NCI-H187 treated with DMSO at 0.1 percent for 48 hours (cell line): ENCODE data around the gene GRHL3.

Source experiments
- DNase-seq: peaks from one replicate; lab custom pipeline; 2025; lab: John Stamatoyannopoulos, UW

Gene GRHL3

DNA sequence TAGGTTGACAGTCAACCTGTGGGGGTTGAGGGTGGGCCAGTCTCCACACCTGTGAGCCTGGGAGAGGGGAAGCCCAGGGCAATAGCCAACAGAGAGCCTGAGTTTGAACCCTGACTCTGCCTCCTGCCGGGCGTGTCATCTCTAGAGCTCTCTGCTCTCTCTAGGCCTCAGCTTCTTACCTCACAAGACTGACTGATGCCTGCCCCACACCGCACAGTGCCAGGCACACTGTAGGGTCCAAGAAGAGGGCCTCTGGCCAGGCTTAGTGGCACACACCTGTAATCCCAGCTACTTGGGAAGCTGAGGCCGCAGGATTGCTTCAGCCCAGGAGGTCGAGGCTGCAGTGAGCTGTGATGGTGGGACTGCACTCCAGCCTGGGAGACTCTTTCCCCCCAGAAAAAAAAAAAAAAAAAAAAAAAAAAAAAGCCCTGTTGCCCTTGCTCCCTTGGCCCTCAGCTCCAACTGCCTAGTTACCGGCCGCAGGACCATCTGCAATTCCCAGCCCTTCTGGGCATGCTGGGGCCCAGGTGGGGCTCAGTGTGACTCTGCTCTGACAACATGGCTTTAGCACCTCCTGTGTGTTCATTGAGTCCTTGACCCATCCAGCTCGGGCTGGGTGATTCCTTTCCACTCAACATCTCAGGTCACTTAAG is 25.1 kb downstream of the GRHL3 start:
- DNase-seq, result no peak

DNA sequence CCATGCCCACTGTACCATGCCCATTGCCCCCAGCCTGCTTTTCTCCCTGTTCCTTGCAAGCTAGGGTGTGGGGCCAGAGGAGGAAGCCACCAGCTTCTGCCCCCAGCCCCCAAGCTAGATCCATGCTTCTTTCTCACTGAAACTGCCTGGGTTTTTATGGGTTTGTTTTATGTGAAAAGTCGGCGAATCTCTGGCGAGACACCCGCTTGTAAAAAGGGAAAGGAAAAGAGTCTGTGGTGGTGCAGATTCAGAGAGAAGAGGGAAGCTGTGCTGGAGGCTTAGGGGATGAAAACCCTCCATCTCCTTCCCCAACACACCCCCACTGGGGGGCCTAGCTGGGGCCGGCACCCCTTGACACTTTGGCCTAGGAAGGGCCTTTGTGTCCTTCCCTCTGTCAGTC is 26.2 kb downstream of the GRHL3 start:
- no peak for DNase-seq

DNA sequence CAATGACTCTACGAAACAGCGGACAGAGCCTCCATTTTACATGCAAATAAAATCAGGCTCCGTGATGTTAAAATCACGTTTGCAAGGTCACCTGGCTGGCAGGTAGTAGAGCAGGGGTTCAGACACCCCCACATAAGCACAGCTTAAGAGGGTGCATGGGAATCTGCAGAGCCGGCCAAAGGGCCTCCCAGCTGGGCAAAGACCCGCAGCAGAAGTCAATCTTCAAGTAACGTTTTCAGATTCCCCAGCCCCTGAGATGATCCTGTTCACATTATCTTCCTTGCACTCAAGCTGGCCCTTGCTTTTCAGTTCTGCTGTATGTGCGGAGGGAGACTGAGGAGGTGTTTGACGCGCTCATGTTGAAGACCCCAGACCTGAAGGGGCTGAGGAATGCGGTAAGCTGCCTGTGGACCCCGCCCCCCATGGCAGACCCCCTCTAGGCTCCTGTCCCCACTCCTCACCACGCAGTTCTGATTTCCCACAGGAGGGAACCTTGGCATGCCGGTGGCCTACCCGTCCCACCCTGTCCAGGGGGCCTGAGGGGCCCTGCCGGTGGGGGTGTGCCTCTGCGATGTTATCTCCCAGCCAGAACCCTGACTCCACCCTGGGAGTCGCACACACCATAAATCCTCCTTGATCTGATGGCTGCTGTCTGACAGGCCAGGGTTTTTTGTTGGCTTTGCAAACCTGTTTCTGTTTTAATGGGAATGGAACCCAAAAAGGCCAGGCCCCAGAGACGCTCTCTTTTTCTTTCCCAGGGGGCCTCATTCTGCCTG is 28.2 kb downstream of the GRHL3 start:
- no peak for DNase-seq

DNA sequence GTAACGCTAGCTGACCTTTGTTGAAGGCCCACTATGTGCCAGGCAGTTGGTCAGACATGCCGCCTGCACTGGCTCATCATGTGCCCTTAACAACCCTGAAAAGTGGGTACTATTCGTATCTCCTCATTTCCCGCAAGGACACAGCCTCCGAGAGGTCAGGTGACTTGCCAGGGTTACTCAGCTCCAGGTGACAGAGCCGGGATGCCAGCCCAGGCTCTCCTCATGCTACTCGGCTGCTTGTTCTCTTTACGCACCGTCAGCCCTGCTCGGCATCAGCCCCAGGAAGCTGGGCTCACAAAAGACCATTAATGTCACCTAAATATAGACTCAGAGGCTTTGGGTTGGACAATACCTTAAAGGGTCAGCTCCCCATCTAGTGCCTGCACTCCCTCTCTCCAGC is 29.0 kb downstream of the GRHL3 start:
- no peak for DNase-seq

DNA sequence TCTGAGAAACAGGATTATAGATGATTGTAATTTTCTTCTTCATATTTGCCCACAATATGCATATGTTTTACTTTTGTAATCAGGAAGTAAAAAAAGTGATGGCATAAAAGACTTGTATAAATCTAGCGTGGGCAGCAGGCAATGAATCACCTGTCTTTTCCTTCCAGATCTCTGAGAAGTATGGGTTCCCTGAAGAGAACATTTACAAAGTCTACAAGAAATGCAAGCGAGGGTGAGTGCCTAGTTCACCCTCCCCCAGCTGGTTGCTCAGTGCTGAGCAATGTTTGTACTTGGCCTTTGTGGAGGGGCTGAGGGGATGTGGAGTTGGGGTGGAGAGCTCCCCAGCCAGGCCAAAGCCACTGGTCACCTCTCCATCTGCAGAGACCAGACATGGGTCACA is 30.7 kb downstream of the GRHL3 start:
- DNase-seq, result no peak

DNA sequence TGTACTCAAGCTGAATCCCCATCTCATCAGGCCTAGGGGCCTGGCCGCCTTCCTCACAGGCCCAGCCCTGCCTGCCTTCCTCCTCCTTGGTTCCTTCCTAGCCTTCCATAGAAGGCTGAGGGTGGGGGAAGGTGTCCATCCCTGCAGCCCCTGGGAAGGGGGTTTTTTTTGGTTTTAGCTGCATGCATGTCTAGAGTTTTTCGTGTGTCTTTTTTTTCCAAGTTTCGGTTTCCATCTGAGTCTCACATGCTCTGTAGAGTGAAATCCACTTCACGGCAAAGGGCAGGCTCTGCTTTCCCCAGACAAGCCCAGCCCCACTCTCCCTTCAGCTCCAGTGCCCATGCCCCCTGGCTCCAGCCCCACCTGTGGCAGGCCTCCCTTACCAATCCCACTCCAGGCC is 32.1 kb downstream of the GRHL3 start:
- DNase-seq, result no peak

DNA sequence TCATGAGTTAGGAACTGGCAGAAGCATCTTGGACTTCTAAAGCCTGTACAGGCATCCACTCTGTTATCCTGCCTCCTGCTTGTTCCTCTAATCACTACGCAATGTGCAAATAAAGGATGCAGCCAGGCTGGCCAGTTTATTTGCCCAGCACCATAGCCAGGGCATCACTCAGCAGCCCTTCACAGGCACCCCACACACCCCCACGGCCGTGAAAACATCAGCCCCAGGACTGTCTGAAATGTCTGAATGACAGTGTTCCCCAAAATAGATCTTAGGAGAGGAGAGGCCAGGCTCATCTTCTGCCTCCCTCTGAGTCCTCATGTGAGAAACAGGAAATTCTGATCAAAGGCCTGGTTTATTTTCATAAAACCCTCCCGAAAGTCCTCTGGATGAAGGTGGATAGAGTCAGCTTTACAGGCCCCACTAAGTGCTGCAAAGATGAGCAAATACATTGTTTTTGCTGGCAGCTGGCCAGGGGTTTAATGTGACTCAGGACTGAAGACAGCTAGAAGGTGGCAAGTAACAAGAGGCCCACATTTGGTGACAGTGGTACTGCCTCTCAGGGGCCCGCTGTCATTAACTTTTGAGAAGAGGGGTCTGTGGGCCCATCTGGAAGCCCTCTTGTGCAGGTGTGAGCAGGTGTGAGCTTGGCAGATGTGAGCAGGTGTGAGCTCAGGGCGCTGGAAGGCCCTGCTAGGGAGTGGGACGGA is 32.9 kb downstream of the GRHL3 start:
- DNase-seq, result no peak

DNA sequence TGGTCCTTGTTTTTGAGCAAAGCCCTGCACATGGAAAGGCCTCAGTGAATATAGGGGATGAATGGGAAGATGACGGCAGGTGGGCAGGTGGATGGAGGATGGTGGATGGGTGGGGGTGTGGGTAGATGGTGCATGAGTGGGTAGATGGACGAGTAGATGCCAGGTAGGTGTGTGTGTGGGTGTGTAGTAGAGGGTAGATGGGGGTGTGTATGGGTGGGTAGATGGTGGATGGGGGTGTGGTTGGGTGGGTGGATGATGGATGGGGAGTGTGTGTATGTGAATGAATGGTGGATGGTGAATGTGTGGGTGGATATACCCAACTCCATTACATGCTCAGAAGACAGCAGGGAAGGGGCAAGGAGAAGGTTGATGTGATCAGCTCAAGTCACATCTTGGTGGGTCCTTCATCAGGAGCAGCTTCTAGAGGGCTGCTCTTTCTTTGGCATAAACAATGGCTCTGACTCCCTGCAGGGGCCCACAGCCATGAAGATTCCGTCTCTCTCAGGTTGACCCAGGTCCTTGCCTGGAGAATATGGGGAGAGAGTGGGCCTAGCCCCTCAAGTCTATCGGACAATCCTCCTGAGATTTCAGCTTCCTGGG is 34.2 kb downstream of the GRHL3 start:
- DNase-seq, result no peak

DNA sequence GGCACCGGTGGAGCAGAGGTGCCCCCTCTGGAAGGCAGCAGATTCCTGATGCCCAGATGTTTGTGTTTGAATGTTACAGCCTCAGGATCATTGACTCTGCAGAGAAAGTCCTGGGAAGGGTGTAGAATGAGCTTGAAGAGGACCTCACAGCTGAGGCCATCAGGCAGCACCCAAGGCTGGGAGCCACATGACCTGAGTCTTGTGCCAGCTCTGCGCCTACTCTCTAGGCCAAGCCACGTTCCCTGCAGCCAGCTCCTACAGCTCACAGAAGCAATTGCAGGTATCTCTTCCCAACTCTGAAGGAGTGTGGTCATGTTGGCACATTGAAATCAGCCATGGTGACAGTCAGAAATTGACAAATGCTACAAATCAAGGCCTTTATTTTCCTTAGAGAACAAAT is 36.3 kb downstream of the GRHL3 start:
- DNase-seq, result no peak

DNA sequence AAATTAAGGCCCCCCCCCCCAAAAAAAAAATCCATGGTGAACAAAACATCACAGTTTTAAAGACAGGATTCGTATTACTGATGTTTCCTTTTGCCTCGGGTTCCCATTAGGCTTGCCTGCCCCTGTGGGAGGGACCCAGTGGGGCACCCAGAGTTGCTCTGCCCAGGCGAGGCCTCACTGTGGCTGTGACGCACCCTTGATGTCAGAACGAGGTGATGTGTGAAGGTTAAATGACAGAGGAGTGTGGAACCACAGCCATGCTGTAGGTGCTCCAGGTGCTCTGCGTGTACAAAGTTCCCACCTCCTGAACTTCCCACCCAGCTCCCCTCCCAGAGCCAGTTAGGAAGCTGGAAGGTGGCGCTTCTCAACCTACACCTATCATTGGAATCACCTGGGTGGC is 37.9 kb downstream of the GRHL3 start:
- DNase-seq, result no peak

DNA sequence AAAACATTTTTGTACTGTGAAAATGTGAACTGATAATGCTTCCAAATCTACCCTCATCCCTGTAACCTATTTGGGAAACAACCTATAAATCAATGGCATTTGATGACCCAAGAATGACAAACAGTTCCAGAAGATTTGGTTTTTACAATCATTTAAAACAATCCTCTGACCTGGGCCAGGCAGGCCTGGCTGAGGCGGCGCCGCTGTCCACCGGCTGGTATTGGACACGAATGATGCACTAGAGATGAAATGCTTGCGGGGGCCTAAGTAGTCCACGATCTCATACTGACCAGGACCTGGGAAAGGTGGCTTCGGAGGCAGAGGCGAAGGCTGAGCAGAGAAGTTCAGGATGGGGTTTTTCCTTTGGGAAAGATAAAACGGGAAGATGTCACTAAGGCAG is 41.5 kb downstream of the GRHL3 start:
- no peak for DNase-seq

DNA sequence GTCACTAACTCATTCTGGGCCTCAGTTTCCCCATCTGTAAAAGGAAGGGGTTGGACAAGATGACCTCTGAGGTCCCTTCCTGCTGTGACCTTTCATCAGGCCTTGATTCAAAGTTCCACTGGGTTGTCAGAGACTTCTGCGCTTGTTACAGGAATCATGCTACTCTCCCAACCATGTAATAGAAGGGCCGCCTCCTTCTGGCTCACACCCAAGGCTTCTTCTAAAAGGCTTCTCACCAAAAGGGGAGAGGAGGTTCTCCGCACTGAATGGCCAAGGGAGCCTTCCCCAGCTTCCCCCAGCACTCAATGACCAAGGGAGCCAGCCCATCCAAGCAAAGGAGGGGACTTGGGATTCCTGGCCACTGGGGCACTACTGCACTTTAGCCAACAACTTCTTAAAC is 42.7 kb downstream of the GRHL3 start:
- DNase-seq, result no peak

DNA sequence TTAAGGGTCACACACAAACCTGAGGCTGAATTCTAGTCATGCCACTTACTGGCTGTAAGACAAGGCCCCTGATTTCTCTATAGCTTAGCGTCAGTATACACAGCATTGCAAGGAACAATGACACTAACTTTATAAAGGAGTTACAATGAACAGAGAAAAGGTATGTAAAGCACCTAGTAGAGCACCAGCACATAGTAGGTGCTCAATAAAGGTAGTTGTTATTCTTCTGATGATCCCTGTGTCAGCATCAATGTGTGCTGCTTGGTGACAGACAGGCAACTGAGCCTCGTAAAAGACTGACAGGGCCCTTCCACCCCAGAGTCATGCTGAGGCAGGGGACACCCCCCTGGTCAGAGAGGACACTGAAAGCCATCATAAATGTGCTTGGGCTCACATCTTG is 43.2 kb downstream of the GRHL3 start:
- DNase-seq, result no peak

DNA sequence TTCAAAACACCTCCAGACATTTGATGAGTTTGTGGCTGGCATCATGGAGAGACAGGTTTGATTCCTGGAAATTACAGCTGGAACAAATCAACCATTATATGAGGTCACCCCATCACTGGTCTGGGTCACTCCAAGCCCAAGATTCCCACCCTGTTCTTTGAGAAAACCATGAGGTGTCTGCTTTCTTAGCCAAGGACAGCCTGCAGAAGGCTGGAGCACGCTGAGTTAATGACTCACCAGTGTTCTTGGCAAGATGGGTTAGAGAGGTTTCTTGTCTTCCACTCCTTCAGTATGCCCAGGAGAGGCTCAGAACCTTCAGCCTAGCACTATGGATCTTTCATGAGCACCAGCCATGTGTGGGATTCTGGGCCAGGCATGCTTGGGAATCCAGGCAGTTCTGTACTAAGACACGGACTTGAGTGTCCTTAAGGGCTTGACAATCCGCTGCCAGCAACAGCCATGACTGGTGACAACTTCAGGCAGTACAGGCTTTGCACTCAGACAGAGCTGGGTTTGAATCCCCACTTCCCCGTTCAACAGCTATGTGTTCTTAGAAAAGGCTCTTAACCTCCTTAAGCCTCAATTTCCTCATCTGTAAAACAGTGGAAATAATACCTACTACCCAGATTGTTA is 43.9 kb downstream of the GRHL3 start:
- no peak for DNase-seq

DNA sequence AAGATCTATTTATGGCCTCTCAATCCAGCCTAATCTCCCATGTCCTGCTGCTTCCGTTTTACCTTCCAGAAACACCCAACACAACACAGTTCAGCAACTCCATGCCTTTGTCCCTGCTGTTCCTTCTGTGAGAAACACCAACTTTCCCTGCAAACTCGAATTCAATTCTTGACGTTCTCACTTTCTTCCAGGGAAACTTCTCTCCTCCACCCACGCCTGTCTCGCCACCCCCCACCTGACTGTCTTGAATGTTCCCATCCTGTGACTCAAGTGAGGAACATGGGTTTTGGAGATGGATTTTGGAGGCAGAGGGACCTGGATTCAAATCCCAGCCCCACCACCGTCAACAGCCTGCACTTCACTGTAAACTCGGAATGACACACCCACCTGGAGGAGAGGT is 44.8 kb downstream of the GRHL3 start:
- no peak for DNase-seq

DNA sequence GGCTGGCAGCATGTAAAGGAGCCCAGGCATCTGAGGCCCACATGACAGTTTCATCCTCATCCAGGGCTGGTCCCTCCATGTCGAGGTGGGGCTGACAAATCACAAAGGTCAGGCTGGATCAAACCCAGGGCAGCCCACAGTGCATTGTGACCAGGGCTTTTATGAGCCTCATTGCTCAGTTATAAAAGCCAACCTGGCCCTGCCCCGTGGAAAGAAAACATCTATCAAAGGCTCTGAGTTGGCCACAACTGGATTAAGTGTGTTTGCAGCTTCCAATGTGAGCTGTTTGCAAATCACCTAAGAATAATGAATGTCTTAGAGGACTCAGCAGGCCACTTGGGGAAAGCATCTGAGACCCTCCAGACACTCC is 45.4 kb downstream of the GRHL3 start:
- no peak for DNase-seq

DNA sequence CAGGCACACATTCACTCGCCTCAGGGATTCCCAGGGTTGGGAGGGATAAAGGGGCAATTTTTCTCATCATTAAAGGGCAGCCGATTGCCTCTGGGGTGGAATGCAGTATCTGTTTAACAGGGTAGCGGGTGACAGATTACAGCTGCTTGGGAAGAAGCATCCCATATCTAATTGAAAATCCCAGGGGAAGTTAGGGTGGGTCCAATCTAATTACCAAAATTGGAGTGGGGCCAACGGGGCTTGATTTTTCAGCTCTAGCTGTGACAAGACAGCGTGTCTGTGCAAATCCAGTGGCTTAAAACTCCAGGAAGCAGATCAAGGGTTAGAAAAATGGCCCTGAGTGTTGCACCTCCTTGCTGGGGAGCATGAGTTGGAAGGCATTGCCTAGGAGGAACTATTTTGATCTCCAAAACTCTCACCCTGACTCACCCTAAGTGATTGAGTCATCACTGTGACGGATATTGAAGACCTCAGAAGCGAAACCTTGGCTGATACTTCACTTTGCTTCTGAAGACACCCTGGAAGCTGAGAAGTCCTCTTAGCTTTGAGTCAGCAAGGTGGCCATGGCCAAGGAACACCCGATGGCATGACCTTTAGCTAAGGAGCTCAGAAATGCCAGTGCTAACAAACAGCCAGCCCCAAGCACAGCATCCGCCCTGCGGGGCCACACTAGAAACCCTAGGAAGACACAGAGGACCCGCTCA is 46.0 kb downstream of the GRHL3 start:
- no peak for DNase-seq

DNA sequence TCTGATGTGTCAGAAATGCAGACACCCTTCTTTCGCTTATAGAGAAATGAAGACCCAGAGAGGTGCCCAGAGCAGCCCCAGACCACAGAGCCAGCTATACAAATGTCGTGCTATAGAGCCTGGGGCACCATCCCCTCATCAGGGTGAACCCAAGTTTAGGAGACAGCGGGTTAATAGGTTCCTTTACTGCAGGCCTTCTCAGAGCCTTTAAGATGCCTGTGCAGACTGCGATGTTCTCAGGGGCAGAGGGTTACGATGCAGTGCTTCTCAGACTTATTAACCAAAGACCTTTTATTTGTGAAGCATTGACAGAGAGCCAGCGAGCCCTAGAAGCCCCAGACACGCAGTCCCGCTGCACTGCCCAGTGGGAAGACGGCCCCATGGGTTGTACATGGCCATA is 47.5 kb downstream of the GRHL3 start:
- DNase-seq, result no peak

DNA sequence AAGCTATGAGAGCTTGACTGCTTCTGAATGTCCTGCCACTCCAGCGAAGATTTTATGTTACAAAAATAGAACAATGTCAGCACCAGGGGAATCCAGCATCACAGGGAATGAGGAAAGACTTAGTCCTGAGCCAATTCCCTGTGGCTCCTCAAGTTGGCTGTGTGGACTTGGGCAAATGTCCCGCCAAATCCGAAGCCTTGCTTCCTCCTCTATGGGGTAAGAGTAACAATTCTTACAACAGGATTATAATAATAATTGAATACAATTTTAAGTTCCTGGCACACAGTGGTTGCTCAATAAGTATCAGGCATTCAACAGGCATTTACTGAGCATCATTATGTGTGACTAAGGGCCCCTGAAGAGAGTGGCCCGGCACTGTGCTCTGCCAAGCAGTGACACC is 50.0 kb downstream of the GRHL3 start:
- DNase-seq, result no peak

DNA sequence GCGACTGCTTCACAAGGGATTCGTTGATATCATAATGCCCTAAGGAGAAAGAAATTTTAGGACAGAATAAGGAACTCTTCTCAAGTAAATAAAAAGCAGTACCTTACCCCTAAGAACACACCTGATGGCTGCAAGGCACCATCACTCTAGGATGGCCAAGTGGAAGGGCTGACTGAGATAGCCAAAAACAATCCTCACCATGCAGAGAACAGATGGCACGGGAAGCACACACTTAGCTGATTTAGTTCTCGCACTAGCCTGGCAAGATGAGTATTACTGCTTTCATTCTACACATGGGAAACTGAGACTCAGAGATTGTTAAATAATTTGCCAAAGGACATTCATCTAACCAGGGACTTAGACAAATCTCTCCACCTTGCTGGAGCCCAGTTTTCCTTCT is 50.6 kb downstream of the GRHL3 start:
- no peak for DNase-seq

DNA sequence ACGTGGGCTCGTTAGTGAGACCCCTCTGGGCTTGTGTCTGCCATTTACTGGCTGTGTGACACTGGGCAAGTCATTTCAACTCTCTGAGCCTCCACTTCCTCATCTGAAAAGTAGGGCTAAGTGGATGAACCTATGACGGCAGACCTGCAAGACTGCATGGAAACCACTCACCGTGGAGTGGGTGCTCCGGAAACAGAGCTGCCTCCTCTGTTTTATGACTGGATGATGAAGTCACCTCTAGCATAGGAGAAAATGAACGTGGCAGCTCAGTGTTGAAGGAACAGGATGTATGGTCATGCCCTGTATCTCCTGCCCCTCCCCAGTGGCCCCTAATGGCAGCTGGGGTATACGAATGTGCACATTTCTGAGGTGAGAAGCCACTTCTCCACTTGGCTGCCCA is 53.9 kb downstream of the GRHL3 start:
- DNase-seq, result no peak

DNA sequence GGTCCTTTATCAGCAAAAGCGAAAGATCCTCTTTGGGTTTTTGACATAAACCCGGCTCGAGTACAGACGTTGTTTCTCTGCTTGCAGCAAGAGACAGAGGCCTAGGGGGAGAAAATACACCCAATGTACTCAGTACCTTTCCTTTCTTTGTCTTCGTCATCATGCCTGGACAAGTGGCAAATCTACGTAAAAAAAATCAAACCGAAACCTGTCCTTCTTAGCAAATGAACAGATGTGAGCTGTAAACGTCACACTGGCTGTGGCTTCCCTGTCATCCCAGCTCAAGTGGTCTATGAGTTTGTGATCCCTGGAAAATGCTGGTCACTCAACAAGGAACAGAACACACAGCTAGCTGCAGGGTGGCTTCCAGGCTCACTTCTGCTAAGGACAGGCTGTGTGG is 54.6 kb downstream of the GRHL3 start:
- DNase-seq, result no peak
